Panc1 (cell line): ENCODE results near the gene CLDN6. TPM values are rescaled to one million over a fixed set of nuclear protein-coding genes. Genes with fewer than 3 reads are reported as not detected.

Experiments
- ATAC-seq: fragments of 200-7000 bp; cut with Tn5 transposase; 2 replicates; pipeline ENCODE4 v1.9.1; 2020; ENCODE audit warnings: mild to moderate bottlenecking, moderate library complexity
- BruUV-seq: library from RNA; stranded (reverse); fragments of 400-500 nt; replicated peaks from 2 replicates; lab custom pipeline; 2021; lab: Mats Ljungman, UMichigan
- CTCF ChIA-PET: fragments of 300-600 bp; sonication (Branson Sonifier 250); formaldehyde crosslinking; loops from one replicate; lab custom pipeline; 2022; ENCODE audit warnings: antibody characterized with exemption; lab: Charles Lee
- POLR2A ChIA-PET: fragments of 300-600 bp; sonication (Branson Sonifier 250); formaldehyde crosslinking; loops from one replicate; lab custom pipeline; 2022; ENCODE audit warnings: antibody characterized with exemption; lab: Charles Lee
- DNase-seq: peaks from one replicate; pipeline ENCODE4 v3.0.0-alpha.2; 2010; ENCODE audit warnings: low read depth, low spot score
- H3K27ac ChIP-seq: 2 replicates; pipeline ENCODE4 v1.5.1; 2011; ENCODE audit warnings: mild to moderate bottlenecking, low read length, inconsistent platforms
- H3K27me3 ChIP-seq: fragments of 200-500 bp; sonication (Bioruptor generic); 2 replicates; pipeline ENCODE4 v1.6.0; 2014; ENCODE audit warnings: low read length, inconsistent platforms; ENCODE audit not compliant: control insufficient read depth, insufficient read depth
- H3K36me3 ChIP-seq: fragments of 200-500 bp; sonication (Bioruptor generic); 2 replicates; pipeline ENCODE4 v1.5.1; 2014; ENCODE audit warnings: inconsistent platforms, mild to moderate bottlenecking, low read length, moderate library complexity; ENCODE audit not compliant: control insufficient read depth, insufficient read depth
- H3K4me1 ChIP-seq: 2 replicates; pipeline ENCODE4 v1.5.1; 2011; ENCODE audit warnings: inconsistent platforms, mild to moderate bottlenecking, low read length, moderate library complexity; ENCODE audit not compliant: control insufficient read depth, insufficient read depth
- H3K4me3 ChIP-seq, 2 experiments: 2 replicates each; pipeline ENCODE4 v1.5.1; 2011 to 2012; ENCODE audit warnings: low read depth in 2 of 2, low read length in 2 of 2, mild to moderate bottlenecking in 2 of 2, inconsistent platforms in 1 of 2, moderate library complexity in 1 of 2
- H3K9me3 ChIP-seq: fragments of 200-500 bp; sonication (Bioruptor generic); 2 replicates; pipeline ENCODE4 v1.5.1; 2014; ENCODE audit warnings: low read depth, mild to moderate bottlenecking, inconsistent platforms, low read length, moderate library complexity; ENCODE audit not compliant: control insufficient read depth, insufficient read depth
- POLR2AphosphoS5 ChIP-seq: IDR thresholded peaks from 2 replicates; pipeline ENCODE4 v1.6.1; 2012; ENCODE audit warnings: mild to moderate bottlenecking, low read depth, low read length, moderate library complexity
- SIN3A ChIP-seq: IDR thresholded peaks from 2 replicates; pipeline ENCODE4 v1.6.1; 2012; ENCODE audit warnings: low read depth, mild to moderate bottlenecking, low read length, moderate library complexity, borderline replicate concordance; ENCODE audit not compliant: insufficient read depth
- TCF7L2 ChIP-seq: IDR thresholded peaks from 2 replicates; pipeline ENCODE4 v1.6.1; 2011; ENCODE audit warnings: mild to moderate bottlenecking, low read depth, low read length, inconsistent platforms
- in situ Hi-C: cut with HindIII; loops from 2 replicates; pipeline ENCODE4 v1.10.0; 2016; ENCODE audit warnings: low sequenced_read_pairs, low pct_unique_long_range_greater_than_20kb
- intact Hi-C: fragments of 100-400 bp; cut with micrococcal nuclease; formaldehyde crosslinking; loops from one replicate; pipeline ENCODE4 v1.10.0; 2022; ENCODE audit not compliant: unreplicated experiment
- total RNA-seq: library from RNA; stranded (reverse); gene quantifications from one replicate; pipeline ENCODE4 v1.2.1, GENCODE V29; 2021; ENCODE audit not compliant: unreplicated experiment
- TF ChIP-seq, protein P1 (sequence below): fragments of 450-650 bp; IDR thresholded peaks from 2 replicates; pipeline ENCODE4 v1.5.1; 2017; ENCODE audit warnings: mild to moderate bottlenecking
- TF ChIP-seq, protein P2 (sequence below), 2 experiments: IDR thresholded peaks; 2 replicates each; pipeline ENCODE4 v1.6.1; 2011 to 2012; ENCODE audit warnings: low read depth in 2 of 2, control low read depth in 1 of 2, low read length in 1 of 2, mild to moderate bottlenecking in 1 of 2, moderate library complexity in 1 of 2; ENCODE audit not compliant: insufficient read depth in 1 of 2

Gene CLDN6
- total RNA-seq, 1 experiment from 2014 or later, result 1.2 TPM

GRCh38 chr16:2977440-2977839, 40.5 kb downstream of the CLDN6 start:
- TF ChIP-seq SIN3A, result no peak
- TF ChIP-seq, protein P1, sequence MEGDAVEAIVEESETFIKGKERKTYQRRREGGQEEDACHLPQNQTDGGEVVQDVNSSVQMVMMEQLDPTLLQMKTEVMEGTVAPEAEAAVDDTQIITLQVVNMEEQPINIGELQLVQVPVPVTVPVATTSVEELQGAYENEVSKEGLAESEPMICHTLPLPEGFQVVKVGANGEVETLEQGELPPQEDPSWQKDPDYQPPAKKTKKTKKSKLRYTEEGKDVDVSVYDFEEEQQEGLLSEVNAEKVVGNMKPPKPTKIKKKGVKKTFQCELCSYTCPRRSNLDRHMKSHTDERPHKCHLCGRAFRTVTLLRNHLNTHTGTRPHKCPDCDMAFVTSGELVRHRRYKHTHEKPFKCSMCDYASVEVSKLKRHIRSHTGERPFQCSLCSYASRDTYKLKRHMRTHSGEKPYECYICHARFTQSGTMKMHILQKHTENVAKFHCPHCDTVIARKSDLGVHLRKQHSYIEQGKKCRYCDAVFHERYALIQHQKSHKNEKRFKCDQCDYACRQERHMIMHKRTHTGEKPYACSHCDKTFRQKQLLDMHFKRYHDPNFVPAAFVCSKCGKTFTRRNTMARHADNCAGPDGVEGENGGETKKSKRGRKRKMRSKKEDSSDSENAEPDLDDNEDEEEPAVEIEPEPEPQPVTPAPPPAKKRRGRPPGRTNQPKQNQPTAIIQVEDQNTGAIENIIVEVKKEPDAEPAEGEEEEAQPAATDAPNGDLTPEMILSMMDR, result no peak
- peaks cover 2% of the 10 kb centered on the region; the same call in 1 of the 2 replicates for H3K36me3 ChIP-seq
- H3K27ac ChIP-seq, result peak overlapping the region; percentile 59
- no peak for ATAC-seq
- intact Hi-C loops, result no loop called here
- no TSS peak for BruUV-seq
- H3K4me1 ChIP-seq, result peaks cover 53% of the 10 kb centered on the region
- DNase-seq, result no peak
- H3K9me3 ChIP-seq, result no peaks in the 10 kb centered on the region
- H3K4me3 ChIP-seq, result no peak overlapping the region
- no peaks in the 10 kb centered on the region for H3K27me3 ChIP-seq
- ChIA-PET POLR2A (no interaction called here), CTCF (no interaction called here)
- in situ Hi-C loops, result no loop called here

GRCh38 chr16:2976673-2977072, 41.3 kb downstream of the CLDN6 start:
- intact Hi-C loops, result no loop called here
- POLR2A ChIA-PET, result no interaction called here
- DNase-seq, result no peak

More at GRCh38 chr16:2976673-2977072, 41.3 kb downstream of the CLDN6 start:
- Histone ChIP-seq H3K36me3 (peaks cover 2% of the 10 kb centered on the region; the same call in 1 of the 2 replicates), H3K27ac (no peak overlapping the region), H3K4me3 (no peak overlapping the region), H3K4me1 (peaks cover 55% of the 10 kb centered on the region), H3K9me3 (no peaks in the 10 kb centered on the region), H3K27me3 (no peaks in the 10 kb centered on the region)
- CTCF ChIA-PET, result no interaction called here
- no TSS peak for BruUV-seq
- ATAC-seq, result no peak
- in situ Hi-C loops, result no loop called here
- TF ChIP-seq, protein P2, sequence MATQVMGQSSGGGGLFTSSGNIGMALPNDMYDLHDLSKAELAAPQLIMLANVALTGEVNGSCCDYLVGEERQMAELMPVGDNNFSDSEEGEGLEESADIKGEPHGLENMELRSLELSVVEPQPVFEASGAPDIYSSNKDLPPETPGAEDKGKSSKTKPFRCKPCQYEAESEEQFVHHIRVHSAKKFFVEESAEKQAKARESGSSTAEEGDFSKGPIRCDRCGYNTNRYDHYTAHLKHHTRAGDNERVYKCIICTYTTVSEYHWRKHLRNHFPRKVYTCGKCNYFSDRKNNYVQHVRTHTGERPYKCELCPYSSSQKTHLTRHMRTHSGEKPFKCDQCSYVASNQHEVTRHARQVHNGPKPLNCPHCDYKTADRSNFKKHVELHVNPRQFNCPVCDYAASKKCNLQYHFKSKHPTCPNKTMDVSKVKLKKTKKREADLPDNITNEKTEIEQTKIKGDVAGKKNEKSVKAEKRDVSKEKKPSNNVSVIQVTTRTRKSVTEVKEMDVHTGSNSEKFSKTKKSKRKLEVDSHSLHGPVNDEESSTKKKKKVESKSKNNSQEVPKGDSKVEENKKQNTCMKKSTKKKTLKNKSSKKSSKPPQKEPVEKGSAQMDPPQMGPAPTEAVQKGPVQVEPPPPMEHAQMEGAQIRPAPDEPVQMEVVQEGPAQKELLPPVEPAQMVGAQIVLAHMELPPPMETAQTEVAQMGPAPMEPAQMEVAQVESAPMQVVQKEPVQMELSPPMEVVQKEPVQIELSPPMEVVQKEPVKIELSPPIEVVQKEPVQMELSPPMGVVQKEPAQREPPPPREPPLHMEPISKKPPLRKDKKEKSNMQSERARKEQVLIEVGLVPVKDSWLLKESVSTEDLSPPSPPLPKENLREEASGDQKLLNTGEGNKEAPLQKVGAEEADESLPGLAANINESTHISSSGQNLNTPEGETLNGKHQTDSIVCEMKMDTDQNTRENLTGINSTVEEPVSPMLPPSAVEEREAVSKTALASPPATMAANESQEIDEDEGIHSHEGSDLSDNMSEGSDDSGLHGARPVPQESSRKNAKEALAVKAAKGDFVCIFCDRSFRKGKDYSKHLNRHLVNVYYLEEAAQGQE (IDR thresholded peaks at IDR 0.05; ENCODE audit: insufficient read depth in 1 of 2, low read depth in 2 of 2, low read length in 1 of 2), result no peak
- TF ChIP-seq, protein P1, result no peak
- TF ChIP-seq POLR2AphosphoS5 (no peak), TCF7L2 (no peak), SIN3A (no peak)
